Neural progenitor cell (in vitro differentiated cells): ENCODE results near the gene ORC2.

Experiments used
- EZH2 ChIP-seq: fragments of 200-600 bp; sonication (generic); IDR thresholded peaks from 2 replicates; pipeline ENCODE4 v1.6.1; 2017; ENCODE audit warnings: antibody characterized with exemption, mild to moderate bottlenecking, moderate library complexity
- TF ChIP-seq, protein P1 (sequence below): fragments of 200-600 bp; sonication (generic); IDR thresholded peaks from 2 replicates; pipeline ENCODE4 v1.5.1; 2017; ENCODE audit warnings: antibody characterized with exemption, mild to moderate bottlenecking

DNA sequence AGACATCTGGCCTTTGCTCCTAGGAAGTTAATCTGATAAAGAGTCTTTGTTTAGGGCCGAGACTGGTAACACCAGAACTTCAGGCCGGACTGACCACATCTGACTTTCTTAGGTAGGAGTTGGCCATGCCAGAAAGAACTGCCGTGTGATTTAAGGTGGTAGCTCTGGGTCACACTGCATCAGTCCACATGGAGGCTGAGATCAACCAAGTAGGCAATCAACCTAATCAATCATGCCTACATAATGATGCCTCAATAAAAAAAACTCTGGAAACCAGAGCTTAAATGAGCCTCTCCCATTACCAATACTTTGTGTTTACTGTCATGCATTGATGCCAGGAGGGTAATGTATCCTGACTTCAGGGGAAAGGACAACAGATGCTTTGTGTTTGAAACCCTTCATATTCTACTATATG lies 44.1 kb upstream of the ORC2 start:
- TF ChIP-seq, protein P1, sequence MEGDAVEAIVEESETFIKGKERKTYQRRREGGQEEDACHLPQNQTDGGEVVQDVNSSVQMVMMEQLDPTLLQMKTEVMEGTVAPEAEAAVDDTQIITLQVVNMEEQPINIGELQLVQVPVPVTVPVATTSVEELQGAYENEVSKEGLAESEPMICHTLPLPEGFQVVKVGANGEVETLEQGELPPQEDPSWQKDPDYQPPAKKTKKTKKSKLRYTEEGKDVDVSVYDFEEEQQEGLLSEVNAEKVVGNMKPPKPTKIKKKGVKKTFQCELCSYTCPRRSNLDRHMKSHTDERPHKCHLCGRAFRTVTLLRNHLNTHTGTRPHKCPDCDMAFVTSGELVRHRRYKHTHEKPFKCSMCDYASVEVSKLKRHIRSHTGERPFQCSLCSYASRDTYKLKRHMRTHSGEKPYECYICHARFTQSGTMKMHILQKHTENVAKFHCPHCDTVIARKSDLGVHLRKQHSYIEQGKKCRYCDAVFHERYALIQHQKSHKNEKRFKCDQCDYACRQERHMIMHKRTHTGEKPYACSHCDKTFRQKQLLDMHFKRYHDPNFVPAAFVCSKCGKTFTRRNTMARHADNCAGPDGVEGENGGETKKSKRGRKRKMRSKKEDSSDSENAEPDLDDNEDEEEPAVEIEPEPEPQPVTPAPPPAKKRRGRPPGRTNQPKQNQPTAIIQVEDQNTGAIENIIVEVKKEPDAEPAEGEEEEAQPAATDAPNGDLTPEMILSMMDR: no peak
- no peak for TF ChIP-seq EZH2
